HG03066 (cell line): ENCODE measurements around the gene EPHB1.

ENCODE experiments used
- ATAC-seq: cut with Tn5 transposase; IDR thresholded peaks from one replicate; pipeline ENCODE4 v1.9.1; 2021; ENCODE audit warnings: low read depth; ENCODE audit not compliant: unreplicated experiment

Gene EPHB1

GRCh38 chr3:134804508-134805480 lies 9.7 kb downstream of the EPHB1 start:
- ATAC-seq: no peak

GRCh38 chr3:134807189-134807588 lies 12.1 kb downstream of the EPHB1 start:
- ATAC-seq: no peak

- no peak for ATAC-seq
Observed at GRCh38 chr3:134808835-134809234, 13.8 kb downstream of the EPHB1 start.

GRCh38 chr3:134809427-134810051 lies 14.5 kb downstream of the EPHB1 start:
- no peak for ATAC-seq

- no peak for ATAC-seq
Observed at GRCh38 chr3:134810052-134810435, 15.0 kb downstream of the EPHB1 start.

GRCh38 chr3:134810850-134811249 lies 15.8 kb downstream of the EPHB1 start:
- no peak for ATAC-seq

GRCh38 chr3:134813618-134814017 lies 18.6 kb downstream of the EPHB1 start:
- ATAC-seq: no peak

- no peak for ATAC-seq
Observed at GRCh38 chr3:134815519-134815918, 20.5 kb downstream of the EPHB1 start.

- no peak for ATAC-seq
Observed at GRCh38 chr3:134816623-134817022, 21.6 kb downstream of the EPHB1 start.

GRCh38 chr3:134817297-134817696 lies 22.2 kb downstream of the EPHB1 start:
- ATAC-seq: peak; percentile 65

- no peak for ATAC-seq
Observed at GRCh38 chr3:134820994-134821393, 25.9 kb downstream of the EPHB1 start.

GRCh38 chr3:134822090-134822489 lies 27.0 kb downstream of the EPHB1 start:
- ATAC-seq: no peak

- no peak for ATAC-seq
Observed at GRCh38 chr3:134823679-134824078, 28.6 kb downstream of the EPHB1 start.

GRCh38 chr3:134824791-134825190 lies 29.7 kb downstream of the EPHB1 start:
- no peak for ATAC-seq

- ATAC-seq: peak; percentile 69
Observed at GRCh38 chr3:134827213-134827612, 32.2 kb downstream of the EPHB1 start.

GRCh38 chr3:134829721-134830120 lies 34.7 kb downstream of the EPHB1 start:
- ATAC-seq: no peak

- ATAC-seq: no peak
Observed at GRCh38 chr3:134832585-134832984, 37.5 kb downstream of the EPHB1 start.

- ATAC-seq: peak; percentile 74
Observed at GRCh38 chr3:134833453-134834163, 38.5 kb downstream of the EPHB1 start.

- no peak for ATAC-seq
Observed at GRCh38 chr3:134836921-134837320, 41.9 kb downstream of the EPHB1 start.

- no peak for ATAC-seq
Observed at GRCh38 chr3:134838599-134838998, 43.5 kb downstream of the EPHB1 start.

- ATAC-seq: no peak
Observed at GRCh38 chr3:134839422-134839821, 44.4 kb downstream of the EPHB1 start.
